Measurements from ENCODE around the gene ITGAD.

Gene ITGAD

GRCh38 chr16:31371619-31372484, 21.3 kb upstream of the ITGAD start:
- Histone ChIP-seq H3K27me3 (replicated peaks; ENCODE audit: control insufficient read depth, insufficient read depth, low read length) (no peaks in the 10 kb centered on the region), H3K4me3 (replicated peaks; ENCODE audit: low read depth, low read length) (no peak overlapping the region), H3K36me3 (ENCODE audit: control insufficient read depth, insufficient read depth, low read length) (no peaks in the 10 kb centered on the region)
- no peak for DNase-seq (ENCODE audit: extremely low read depth, insufficient read length)
- TF ChIP-seq CTCF (IDR thresholded peaks at IDR 0.05; ENCODE audit: insufficient read depth, low read length, poor library complexity, severe bottlenecking): no peak

GRCh38 chr16:31373235-31373634, 19.9 kb upstream of the ITGAD start:
- DNase-seq (ENCODE audit: extremely low read depth, insufficient read length): no peak
- no peak overlapping the region for H3K4me3 ChIP-seq (replicated peaks; ENCODE audit: low read depth, low read length)
- H3K36me3 ChIP-seq (ENCODE audit: control insufficient read depth, insufficient read depth, low read length): no peaks in the 10 kb centered on the region
- H3K27me3 ChIP-seq (replicated peaks; ENCODE audit: control insufficient read depth, insufficient read depth, low read length): no peaks in the 10 kb centered on the region
- no peak for TF ChIP-seq CTCF (IDR thresholded peaks at IDR 0.05; ENCODE audit: insufficient read depth, low read length, poor library complexity, severe bottlenecking)

- no peak for DNase-seq (ENCODE audit: extremely low read depth, insufficient read length)
- no peak for TF ChIP-seq CTCF (IDR thresholded peaks at IDR 0.05; ENCODE audit: insufficient read depth, low read length, poor library complexity, severe bottlenecking)
- Histone ChIP-seq H3K36me3 (ENCODE audit: control insufficient read depth, insufficient read depth, low read length) (no peaks in the 10 kb centered on the region), H3K27me3 (replicated peaks; ENCODE audit: control insufficient read depth, insufficient read depth, low read length) (no peaks in the 10 kb centered on the region), H3K4me3 (replicated peaks; ENCODE audit: low read depth, low read length) (no peak overlapping the region)
Observed at GRCh38 chr16:31375231-31375630, 17.9 kb upstream of the ITGAD start.

GRCh38 chr16:31376705-31377104, 16.4 kb upstream of the ITGAD start:
- TF ChIP-seq CTCF (IDR thresholded peaks at IDR 0.05; ENCODE audit: insufficient read depth, low read length, poor library complexity, severe bottlenecking): no peak
- Histone ChIP-seq H3K4me3 (replicated peaks; ENCODE audit: low read depth, low read length) (no peak overlapping the region), H3K27me3 (replicated peaks; ENCODE audit: control insufficient read depth, insufficient read depth, low read length) (no peaks in the 10 kb centered on the region; the same call in 1 of the 2 replicates), H3K36me3 (ENCODE audit: control insufficient read depth, insufficient read depth, low read length) (no peaks in the 10 kb centered on the region)
- no peak for DNase-seq (ENCODE audit: extremely low read depth, insufficient read length)

- no peaks in the 10 kb centered on the region for H3K36me3 ChIP-seq (ENCODE audit: control insufficient read depth, insufficient read depth, low read length)
- TF ChIP-seq CTCF (IDR thresholded peaks at IDR 0.05; ENCODE audit: insufficient read depth, low read length, poor library complexity, severe bottlenecking): no peak
Observed at GRCh38 chr16:31377210-31377903, 15.8 kb upstream of the ITGAD start.

More at GRCh38 chr16:31377210-31377903, 15.8 kb upstream of the ITGAD start:
- Histone ChIP-seq H3K27me3 (replicated peaks; ENCODE audit: control insufficient read depth, insufficient read depth, low read length) (no peaks in the 10 kb centered on the region; the same call in 1 of the 2 replicates), H3K4me3 (replicated peaks; ENCODE audit: low read depth, low read length) (no peak overlapping the region)
- no peak for DNase-seq (ENCODE audit: extremely low read depth, insufficient read length)

Data from GM06990 (cell line).